ENCODE results near the gene IKBKE.

GRCh38 chr1:206486995-206487788 lies 16.9 kb downstream of the IKBKE start:
- TF ChIP-seq SUZ12 (IDR thresholded peaks at IDR 0.05; ENCODE audit: low read length) (no peak), CTCF (IDR thresholded peaks at IDR 0.05; ENCODE audit: control extremely low read depth in 1 of 3, insufficient read depth in 1 of 3, low read depth in 1 of 3, low read length in 3 of 3) (no peak), JUND (IDR thresholded peaks at IDR 0.05; ENCODE audit: low read length) (no peak), TBP (IDR thresholded peaks at IDR 0.05; ENCODE audit: low read depth, low read length) (no peak)

Measured in H1 (cell line).